Tibial nerve (tissue), 4 donors: ENCODE data around the gene PRICKLE2. TPM values are rescaled to one million over a fixed set of nuclear protein-coding genes. Genes with fewer than 3 reads are reported as not detected.

ENCODE experiments used
- DNase-seq, 2 donors: peaks; one replicate each; pipeline ENCODE4 v3.0.0-alpha.2; 2019; ENCODE audit warnings: low spot score in 2 of 2
- H3K27ac ChIP-seq, 4 donors: fragments of 200-600 bp; sonication (generic) in 3 of 4; one replicate each; pipeline ENCODE4 v1.5.1; 2017 to 2019; ENCODE audit warnings: mild to moderate bottlenecking in 1 of 4
- H3K27me3 ChIP-seq, 2 donors: fragments of 200-600 bp; sonication (generic) in 1 of 2; one replicate each; pipeline versions ENCODE4 v1.5.1 to v1.6.0; 2017 to 2019
- H3K36me3 ChIP-seq, 3 donors: fragments of 200-600 bp; sonication (generic); one replicate each; pipeline ENCODE4 v1.5.1; 2018 to 2019
- H3K4me1 ChIP-seq, 4 donors: fragments of 200-600 bp; sonication (generic) in 3 of 4; one replicate each; pipeline ENCODE4 v1.5.1; 2017 to 2019
- H3K4me3 ChIP-seq, 4 donors: fragments of 200-600 bp; sonication (generic) in 3 of 4; one replicate each; pipeline ENCODE4 v1.5.1; 2017 to 2019; ENCODE audit warnings: mild to moderate bottlenecking in 1 of 4, moderate library complexity in 1 of 4
- H3K9me3 ChIP-seq, 4 donors: fragments of 200-600 bp; sonication (generic) in 3 of 4; one replicate each; pipeline ENCODE4 v1.5.1; 2017 to 2019
- EP300 ChIP-seq, 2 donors: sonication (generic); formaldehyde crosslinking; IDR thresholded peaks; one replicate each; pipeline ENCODE4 v1.6.1; 2017; ENCODE audit warnings: antibody characterized with exemption in 2 of 2, mild to moderate bottlenecking in 1 of 2
- POLR2A ChIP-seq, 2 donors: fragments of 450-650 bp; IDR thresholded peaks; one replicate each; pipeline ENCODE4 v1.6.1; 2017; ENCODE audit warnings: antibody characterized with exemption in 2 of 2, mild to moderate bottlenecking in 2 of 2, moderate library complexity in 2 of 2
- WGBS, 2 donors: methylation state at CpG; one replicate each; pipeline ENCODE4 v1.1.5; 2018; 5-methylcytosine and 5-hydroxymethylcytosine counted together
- total RNA-seq, 4 donors: library from RNA; depleted of rRNA; stranded (reverse); fragments of >200 nt; gene quantifications; one replicate each; pipeline ENCODE4 v1.1.0, GENCODE V29; 2016
- TF ChIP-seq, protein P1 (sequence below), 5 experiments: fragments of 200-600 bp in 3 of 5; fragments of 450-650 bp in 2 of 5; sonication (generic) in 3 of 5; IDR thresholded peaks; one replicate each; pipeline ENCODE4 v1.5.1; 2016 to 2019; ENCODE audit warnings: antibody characterized with exemption in 5 of 5, mild to moderate bottlenecking in 3 of 5, moderate library complexity in 2 of 5

The PRICKLE2 gene
- total RNA-seq, 4 donors from 2014 or later: 24.5 to 39.1 (median 35.2) TPM

DNA sequence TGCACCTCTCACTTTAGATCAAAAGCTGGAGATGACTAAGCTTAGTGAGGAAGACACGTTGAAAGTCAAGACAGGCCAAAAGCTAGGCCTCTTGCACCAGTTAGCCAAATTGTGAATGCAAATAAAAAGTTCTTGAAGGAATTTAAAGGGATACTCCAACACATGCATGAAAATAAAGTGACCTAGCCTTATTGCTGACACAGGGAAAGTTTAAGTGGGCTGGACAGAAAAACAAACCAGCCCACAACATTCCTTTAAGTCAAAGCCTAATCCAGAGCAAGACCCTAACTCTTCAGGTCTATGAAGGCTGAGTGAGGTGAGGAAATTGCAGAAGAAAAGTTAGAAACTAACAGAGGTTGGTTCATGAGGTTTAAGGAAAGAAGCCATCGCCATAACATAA lies 101.3 kb downstream of the PRICKLE2 start:
- WGBS, 2 donors: 79 to 84% methylated on average over 2 of the region's 2 CpGs
- Histone ChIP-seq H3K9me3 (peaks cover 0 to 7% (median 2%) of the 10 kb centered on the region in 4 donors), H3K4me1 (peaks cover 0 to 15% (median 2%) of the 10 kb centered on the region in 4 donors), H3K27ac (no peak overlapping the region), H3K27me3 (no peaks in the 10 kb centered on the region), H3K36me3 (peaks cover 0 to 50% (median 0%) of the 10 kb centered on the region in 3 donors), H3K4me3 (no peak overlapping the region)
- DNase-seq: no peak
- no peak for TF ChIP-seq POLR2A (IDR thresholded peaks at IDR 0.05)
- TF ChIP-seq EP300 (IDR thresholded peaks at IDR 0.05): no peak
- TF ChIP-seq, protein P1, sequence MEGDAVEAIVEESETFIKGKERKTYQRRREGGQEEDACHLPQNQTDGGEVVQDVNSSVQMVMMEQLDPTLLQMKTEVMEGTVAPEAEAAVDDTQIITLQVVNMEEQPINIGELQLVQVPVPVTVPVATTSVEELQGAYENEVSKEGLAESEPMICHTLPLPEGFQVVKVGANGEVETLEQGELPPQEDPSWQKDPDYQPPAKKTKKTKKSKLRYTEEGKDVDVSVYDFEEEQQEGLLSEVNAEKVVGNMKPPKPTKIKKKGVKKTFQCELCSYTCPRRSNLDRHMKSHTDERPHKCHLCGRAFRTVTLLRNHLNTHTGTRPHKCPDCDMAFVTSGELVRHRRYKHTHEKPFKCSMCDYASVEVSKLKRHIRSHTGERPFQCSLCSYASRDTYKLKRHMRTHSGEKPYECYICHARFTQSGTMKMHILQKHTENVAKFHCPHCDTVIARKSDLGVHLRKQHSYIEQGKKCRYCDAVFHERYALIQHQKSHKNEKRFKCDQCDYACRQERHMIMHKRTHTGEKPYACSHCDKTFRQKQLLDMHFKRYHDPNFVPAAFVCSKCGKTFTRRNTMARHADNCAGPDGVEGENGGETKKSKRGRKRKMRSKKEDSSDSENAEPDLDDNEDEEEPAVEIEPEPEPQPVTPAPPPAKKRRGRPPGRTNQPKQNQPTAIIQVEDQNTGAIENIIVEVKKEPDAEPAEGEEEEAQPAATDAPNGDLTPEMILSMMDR (IDR thresholded peaks at IDR 0.05): no peak

DNA sequence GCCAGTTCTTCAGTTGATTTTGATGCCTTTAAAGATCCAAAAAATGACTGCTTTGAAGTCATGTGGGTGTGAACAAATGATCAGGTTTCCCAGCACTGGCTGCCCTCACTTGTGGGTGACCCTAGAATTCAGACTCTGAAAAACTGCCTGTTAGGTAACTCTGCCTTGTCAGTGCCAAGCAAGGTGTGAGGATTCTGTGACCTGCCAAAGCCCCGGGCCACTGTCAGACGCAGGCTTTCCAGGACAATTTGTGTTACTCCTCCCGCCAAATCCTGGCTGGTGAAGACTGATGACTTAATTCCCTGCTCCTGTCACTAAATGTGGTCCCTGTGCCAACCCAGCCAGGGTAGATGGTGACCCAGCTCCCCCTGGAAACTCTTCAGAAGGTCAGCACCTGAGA lies 102.8 kb downstream of the PRICKLE2 start:
- Histone ChIP-seq H3K9me3 (peaks cover 0 to 7% (median 2%) of the 10 kb centered on the region in 4 donors), H3K27ac (no peak overlapping the region), H3K27me3 (no peaks in the 10 kb centered on the region), H3K4me3 (no peak overlapping the region), H3K4me1 (peaks cover 0 to 15% (median 2%) of the 10 kb centered on the region in 4 donors), H3K36me3 (peaks cover 0 to 41% (median 0%) of the 10 kb centered on the region in 3 donors)
- TF ChIP-seq POLR2A (IDR thresholded peaks at IDR 0.05): no peak
- TF ChIP-seq, protein P1 (IDR thresholded peaks at IDR 0.05): no peak
- TF ChIP-seq EP300 (IDR thresholded peaks at IDR 0.05): no peak
- no peak for DNase-seq
- 85 to 89% methylated on average over 3 of the region's 3 CpGs for WGBS, 2 donors

DNA sequence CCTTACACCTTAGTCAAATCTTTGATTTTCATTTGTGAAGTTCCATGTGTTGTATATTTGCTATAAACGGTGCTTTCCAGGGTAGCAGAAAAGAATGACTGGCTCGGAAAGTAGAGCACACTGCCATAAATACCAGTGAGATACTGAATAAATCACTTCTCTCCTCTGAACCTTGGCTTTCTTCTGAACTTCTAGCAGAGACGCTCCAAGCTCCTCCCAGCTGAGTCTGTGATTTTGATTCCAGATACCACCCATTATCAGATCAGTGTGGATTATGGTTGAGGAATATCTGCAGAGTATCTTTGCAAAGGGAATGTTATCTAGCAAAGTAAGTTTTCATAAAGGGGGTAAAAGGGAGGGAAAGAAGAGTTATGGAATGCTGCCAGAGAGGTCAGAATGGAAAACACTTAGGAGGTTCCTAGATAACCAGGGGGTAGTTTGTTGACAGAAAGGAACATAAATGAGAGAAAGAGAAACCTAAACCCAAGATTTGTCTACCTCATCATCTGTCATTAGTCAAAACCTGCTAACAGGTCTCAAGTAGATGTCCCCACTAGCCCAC lies 103.4 kb downstream of the PRICKLE2 start:
- Histone ChIP-seq H3K27ac (peak overlapping the region in 2 of 4 donors; percentile 1 to 64), H3K9me3 (peaks cover 0 to 7% (median 2%) of the 10 kb centered on the region in 4 donors), H3K36me3 (peaks cover 0 to 35% (median 0%) of the 10 kb centered on the region in 3 donors), H3K27me3 (no peaks in the 10 kb centered on the region), H3K4me3 (no peak overlapping the region), H3K4me1 (peaks cover 0 to 15% (median 2%) of the 10 kb centered on the region in 4 donors)
- no peak for TF ChIP-seq POLR2A (IDR thresholded peaks at IDR 0.05)
- TF ChIP-seq EP300 (IDR thresholded peaks at IDR 0.05): no peak
- TF ChIP-seq, protein P1 (IDR thresholded peaks at IDR 0.05): no peak
- no peak for DNase-seq
- 17% methylated on average over 3 of the region's 3 CpGs for WGBS, 2 donors

DNA sequence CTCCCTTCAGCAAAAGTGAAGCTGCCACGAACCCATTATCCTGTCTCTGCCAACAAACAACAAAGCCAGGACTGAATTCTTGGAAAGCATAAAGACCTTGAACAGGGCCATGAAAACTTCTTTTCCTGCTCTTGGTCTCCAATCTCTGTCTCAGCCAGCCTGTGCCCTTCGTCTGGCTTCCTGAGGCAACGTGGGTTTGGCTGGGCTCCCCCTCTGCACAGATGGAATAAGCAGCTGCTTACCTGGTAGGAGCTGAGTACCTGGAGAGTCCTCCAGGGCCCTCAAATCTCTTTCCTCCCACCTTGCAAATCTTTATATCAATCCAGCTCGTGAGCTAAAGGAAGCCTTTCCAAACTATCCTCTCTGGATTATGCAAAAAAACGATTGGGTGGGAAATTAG lies 104.4 kb downstream of the PRICKLE2 start:
- WGBS, 2 donors: 28 to 32% methylated on average over 5 of the region's 5 CpGs
- Histone ChIP-seq H3K4me3 (no peak overlapping the region), H3K27ac (peak overlapping the region in 2 of 4 donors; percentile 1 to 64), H3K36me3 (peaks cover 0 to 27% (median 0%) of the 10 kb centered on the region in 3 donors), H3K4me1 (peaks cover 0 to 15% (median 2%) of the 10 kb centered on the region in 4 donors), H3K27me3 (no peaks in the 10 kb centered on the region), H3K9me3 (peaks cover 0 to 7% (median 2%) of the 10 kb centered on the region in 4 donors)
- DNase-seq: no peak
- TF ChIP-seq EP300 (IDR thresholded peaks at IDR 0.05) (no peak), POLR2A (IDR thresholded peaks at IDR 0.05) (no peak)
- TF ChIP-seq, protein P1 (IDR thresholded peaks at IDR 0.05): no peak

DNA sequence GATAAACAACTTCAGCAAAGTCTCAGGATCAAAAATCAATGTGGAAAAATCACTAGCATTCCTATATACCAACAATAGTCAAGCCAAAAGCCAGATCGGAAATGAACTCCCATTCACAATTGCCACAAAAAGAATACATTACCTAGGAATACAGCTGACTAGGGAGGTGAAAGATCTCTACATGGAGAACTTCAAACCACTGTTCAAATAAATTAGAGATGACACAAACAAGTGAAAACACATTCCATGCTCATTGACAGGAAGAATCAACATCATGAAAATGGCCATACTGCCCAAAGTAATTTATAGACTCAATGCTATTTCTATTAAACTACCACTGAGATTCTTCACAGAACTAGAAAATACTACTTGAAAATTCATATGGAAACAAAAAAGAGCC lies 107.8 kb downstream of the PRICKLE2 start:
- 89 to 96% methylated on average over 1 of the region's 1 CpG for WGBS, 2 donors
- Histone ChIP-seq H3K27me3 (no peaks in the 10 kb centered on the region), H3K9me3 (peaks cover 0 to 8% (median 3%) of the 10 kb centered on the region in 4 donors), H3K36me3 (peaks cover 0 to 12% (median 0%) of the 10 kb centered on the region in 3 donors), H3K4me3 (no peak overlapping the region), H3K27ac (no peak overlapping the region), H3K4me1 (peaks cover 0 to 28% (median 2%) of the 10 kb centered on the region in 4 donors)
- no peak for TF ChIP-seq POLR2A (IDR thresholded peaks at IDR 0.05)
- TF ChIP-seq EP300 (IDR thresholded peaks at IDR 0.05): no peak
- TF ChIP-seq, protein P1 (IDR thresholded peaks at IDR 0.05): no peak
- no peak for DNase-seq
